Stimulated activated naive CD4-positive, alpha-beta T cell (primary cell): ENCODE measurements around the gene SUDS3.

Experiments
- DNase-seq, 6 experiments: peaks; one replicate each; lab custom pipeline; 2025; lab: John Stamatoyannopoulos, UW

SUDS3 gene

DNA sequence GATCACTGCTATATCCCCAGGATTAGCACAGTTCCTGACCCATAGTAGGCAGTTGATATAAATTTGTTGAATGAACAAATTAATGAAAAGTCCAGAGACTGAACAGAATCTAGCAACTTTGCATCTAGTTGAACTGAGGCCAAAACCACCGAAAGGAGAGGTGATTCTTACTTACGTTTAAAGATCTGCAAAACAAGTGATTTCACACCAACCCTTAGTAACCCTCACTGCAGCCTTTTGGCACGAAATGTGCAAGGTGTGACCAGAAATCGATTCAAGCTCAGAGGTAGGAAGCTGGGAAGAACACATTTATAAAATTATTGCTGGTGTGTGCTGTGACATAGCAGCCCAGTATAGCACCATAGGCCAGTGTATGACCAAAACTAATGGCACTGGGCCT lies 70.8 kb downstream of the SUDS3 start:
- DNase-seq: no peak

DNA sequence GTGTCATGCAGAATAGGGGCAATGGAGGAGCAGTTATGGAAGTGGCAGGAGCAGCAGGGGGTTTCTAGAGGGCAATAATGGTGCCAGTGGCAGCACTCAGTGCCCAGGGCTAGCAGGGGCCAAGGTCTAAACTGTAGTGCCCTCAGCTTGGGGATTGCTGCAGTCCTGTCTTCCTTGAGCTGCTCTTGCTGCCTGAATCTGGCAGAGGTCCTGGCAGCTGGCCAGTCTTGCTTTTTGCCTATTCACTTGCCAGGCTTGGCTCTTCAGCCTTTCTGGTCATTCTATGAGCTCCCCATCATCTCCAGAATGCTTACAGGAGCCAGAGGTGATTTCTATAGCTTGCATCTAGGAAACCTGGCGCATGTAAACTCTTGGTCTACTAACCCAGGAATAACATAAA lies 72.0 kb downstream of the SUDS3 start:
- DNase-seq: no peak

- no peak for DNase-seq
Measured at GRCh38 chr12:118455327-118455726, 79.0 kb downstream of the SUDS3 start.

DNA sequence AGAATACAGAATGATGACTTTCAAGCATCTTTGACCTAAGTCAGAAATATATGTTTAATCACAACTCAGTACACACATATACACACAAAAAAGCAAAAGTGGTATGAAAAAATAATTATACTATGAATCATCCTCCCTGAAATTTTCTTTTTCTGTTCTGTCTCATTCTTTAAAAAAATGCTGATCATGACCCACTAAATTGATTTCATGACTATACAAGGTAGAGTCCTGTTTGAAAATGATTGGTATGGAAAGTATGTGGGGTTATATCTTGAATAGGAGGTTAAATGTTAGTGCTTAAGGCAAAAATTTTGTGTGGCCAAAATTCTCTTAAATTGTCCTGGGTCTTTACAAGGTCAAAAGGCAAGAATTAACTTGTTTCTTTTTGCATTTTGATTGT lies 80.4 kb downstream of the SUDS3 start:
- DNase-seq: no peak

GRCh38 chr12:118459110-118459509 lies 82.8 kb downstream of the SUDS3 start:
- DNase-seq: no peak

DNA sequence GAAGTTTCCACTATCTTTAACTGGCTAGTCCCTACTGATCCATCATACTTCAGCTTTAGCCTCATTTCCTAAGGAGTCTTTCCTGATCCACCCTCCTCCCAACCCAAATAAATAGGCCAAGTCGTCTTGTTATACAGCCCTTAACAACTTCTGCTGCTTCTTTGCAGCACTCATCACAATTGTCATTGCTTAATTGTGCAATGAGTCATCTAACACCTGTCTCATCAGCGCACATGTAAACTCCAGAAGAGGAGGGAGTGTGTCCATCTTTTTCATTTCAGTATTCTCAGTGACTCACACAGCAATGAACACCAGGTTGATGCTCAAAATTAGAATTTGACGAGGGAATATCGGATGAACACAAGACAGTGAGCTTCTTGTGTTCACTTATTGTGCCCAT lies 87.3 kb downstream of the SUDS3 start:
- no peak for DNase-seq

- DNase-seq: no peak
Measured at GRCh38 chr12:118465706-118466105, 89.4 kb downstream of the SUDS3 start.
